Stimulated activated CD8-positive, alpha-beta memory T cell treated with anti-CD3 and anti-CD28 coated beads, Interleukin-15, amount 100 ng/mL, for 24 hours (primary cell): ENCODE measurements around the gene OR8D1.
"Not testable (repeated sequence)": the region's sequence is repeated elsewhere in the genome, so short reads cannot be mapped to it uniquely, and the experiment has no call there.

Source experiments
- DNase-seq: peaks from one replicate; pipeline ENCODE4 v3.0.0-alpha.2; 2020; ENCODE audit warnings: low read depth

Gene OR8D1

GRCh38 chr11:124285610-124286344, 28.0 kb downstream of the OR8D1 start:
- DNase-seq = no peak

DNA sequence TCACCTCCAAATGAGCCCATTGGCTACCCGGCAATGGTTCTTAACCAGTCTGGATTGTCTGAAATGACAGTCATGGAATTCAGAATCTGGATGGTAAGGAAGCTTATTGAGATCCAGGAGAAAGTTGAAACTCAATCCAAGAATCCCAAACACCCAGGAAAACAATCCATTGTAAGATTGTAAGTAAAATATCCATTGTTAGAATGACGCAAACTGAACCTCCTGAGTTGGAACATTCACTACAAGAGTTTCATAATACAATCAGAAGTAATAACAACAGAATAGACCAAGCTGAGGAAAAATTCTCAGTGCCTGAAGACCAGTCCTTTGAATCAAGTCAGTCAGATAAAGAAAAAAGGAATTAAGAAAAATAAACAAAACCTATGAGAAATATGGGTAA, 35.5 kb downstream of the OR8D1 start:
- no peak for DNase-seq

DNA sequence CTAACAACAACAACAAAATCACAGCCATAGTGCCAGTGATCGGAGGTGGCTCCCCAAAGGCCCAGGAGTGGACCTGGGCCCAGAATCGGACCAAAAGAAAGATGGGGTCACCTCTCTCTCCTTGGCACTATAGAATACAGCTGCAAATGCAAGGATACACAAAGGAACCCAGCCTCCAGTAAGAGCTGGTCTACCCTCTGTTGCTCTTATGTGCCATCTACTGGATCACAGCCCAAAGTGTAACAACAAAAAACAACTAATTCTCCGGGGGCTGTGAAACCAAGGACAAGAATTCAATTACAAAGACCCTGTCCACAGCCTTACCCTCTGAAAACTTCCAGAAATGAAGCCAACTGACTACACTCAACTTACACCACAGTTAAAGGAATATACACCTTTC, 35.9 kb downstream of the OR8D1 start:
- DNase-seq = no peak

DNA sequence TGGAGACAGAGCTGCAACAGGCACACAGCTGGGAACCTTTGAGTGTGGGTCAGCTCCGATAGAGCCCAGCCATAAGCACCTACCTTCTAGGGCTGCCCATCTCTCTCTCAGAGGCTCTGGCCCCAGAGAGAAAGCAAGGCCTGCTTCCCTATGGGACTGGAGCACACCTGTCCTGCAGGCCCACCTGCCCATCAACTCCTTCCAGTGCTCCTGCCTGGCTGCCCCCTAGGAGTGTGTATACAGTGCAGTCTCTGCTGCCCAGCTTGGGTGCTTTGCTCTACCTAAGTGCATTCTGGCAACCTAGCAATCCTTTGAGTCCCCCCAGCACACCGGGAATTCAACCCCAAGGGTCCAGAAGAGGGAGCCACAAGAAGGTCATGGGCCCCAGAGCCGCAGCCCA, 36.5 kb downstream of the OR8D1 start:
- DNase-seq = no peak

DNA sequence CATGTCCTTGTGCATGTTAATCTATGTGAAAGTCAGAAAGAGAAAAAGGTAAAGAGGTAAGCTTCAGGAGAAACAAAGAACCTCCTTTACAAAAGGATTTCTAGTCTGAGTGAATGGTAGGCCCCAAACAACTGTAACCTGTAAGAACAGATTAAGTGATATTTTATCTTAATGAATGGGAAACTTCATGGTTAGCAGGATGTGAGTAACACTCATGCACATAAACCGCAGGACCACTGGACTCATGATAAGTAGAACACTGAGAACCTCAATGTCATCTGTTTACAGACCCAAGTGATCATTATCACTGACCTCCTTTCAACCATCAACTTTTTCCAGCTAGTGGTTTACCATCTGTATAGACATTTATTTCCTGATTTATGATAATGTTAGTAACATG, 37.7 kb downstream of the OR8D1 start:
- DNase-seq = no peak

- DNase-seq = no peak
Measured at GRCh38 chr11:124274000-124274399, 39.7 kb downstream of the OR8D1 start.

DNA sequence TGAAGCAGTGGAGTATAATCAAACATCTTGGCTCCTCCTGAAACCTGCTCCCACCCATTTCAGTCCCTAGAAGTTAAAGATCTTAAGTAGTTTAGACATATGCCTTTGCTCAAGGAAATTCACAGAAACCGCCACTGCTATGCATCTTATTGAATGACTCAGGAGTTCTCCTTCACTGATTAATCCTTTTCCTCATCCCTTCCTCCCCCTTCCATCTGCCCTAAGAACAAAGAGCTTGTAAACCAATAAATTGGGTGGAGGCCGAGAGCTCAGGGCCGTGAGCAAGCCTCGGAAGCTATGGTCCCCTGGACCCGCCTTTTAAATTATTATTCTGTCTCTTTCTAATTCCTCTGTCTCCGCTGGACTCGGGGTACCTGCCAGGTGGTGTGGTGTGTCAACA, 42.9 kb downstream of the OR8D1 start:
- not testable (repeated sequence) for DNase-seq

DNA sequence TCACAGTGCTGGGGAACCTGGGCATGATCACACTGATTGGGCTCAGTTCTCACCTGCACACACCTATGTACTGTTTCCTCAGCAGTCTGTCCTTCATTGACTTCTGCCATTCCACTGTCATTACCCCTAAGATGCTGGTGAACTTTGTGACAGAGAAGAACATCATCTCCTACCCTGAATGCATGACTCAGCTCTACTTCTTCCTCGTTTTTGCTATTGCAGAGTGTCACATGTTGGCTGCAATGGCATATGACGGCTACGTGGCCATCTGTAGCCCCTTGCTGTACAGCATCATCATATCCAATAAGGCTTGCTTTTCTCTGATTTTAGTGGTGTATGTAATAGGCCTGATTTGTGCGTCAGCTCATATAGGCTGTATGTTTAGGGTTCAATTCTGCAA, 48.7 kb downstream of the OR8D1 start:
- DNase-seq = not testable (repeated sequence)

DNA sequence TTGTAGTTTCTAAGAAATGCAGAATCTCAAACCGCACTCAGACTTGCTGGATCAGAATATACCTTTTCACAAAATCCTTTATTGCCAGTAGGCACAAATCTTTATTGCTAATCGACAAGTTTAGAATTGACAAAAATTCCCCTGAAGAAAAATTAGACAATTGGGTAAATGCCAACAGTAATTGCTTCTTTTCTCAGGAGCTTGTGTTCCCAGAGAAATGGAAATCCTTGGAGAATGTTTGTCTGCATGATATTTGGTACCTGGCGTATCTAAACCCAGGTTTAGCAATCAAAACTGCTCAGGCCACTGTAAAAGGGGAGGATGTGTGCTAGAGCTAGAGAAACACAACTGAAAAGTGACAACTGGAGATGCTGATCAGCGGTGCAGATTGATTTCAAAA, 57.7 kb downstream of the OR8D1 start, which contains the start of gene OR8G5:
Gene OR8G5, plus strand, starts transcription at position 301 of the 400 bp plus-strand sequence. CDS start 8,556 bp downstream, outside the sequence.
- DNase-seq = no peak
